WTC11 (cell line): ENCODE results near the gene MUC20. TPM values are rescaled to one million over a fixed set of nuclear protein-coding genes. Genes with fewer than 3 reads are reported as not detected.

ENCODE experiments used
- ATAC-seq: fragments of 200-7000 bp; cut with Tn5 transposase; 2 replicates; pipeline ENCODE4 v1.10.0; 2021; ENCODE audit warnings: mild to moderate bottlenecking, moderate library complexity
- CTCF ChIA-PET: fragments of 300-600 bp; sonication (Branson Sonifier 250); formaldehyde crosslinking; loops from one replicate; lab custom pipeline; 2021; ENCODE audit warnings: antibody characterized with exemption; lab: Charles Lee
- POLR2A ChIA-PET: fragments of 350-600 bp; sonication (Branson Sonifier 250); formaldehyde crosslinking; loops from one replicate; lab custom pipeline; 2021; ENCODE audit warnings: antibody characterized with exemption; lab: Charles Lee
- DNase-seq: peaks from one replicate; pipeline ENCODE4 v3.0.0; 2021; ENCODE audit warnings: low spot score
- H3K27ac Mint-ChIP-seq: 2 replicates; pipeline ENCODE4 v1.8.0; 2021; ENCODE audit warnings: mixed read lengths
- H3K27me3 Mint-ChIP-seq: 2 replicates; pipeline ENCODE4 v1.8.0; 2021; ENCODE audit warnings: low read depth, mild to moderate bottlenecking, moderate library complexity, mixed read lengths
- H3K36me3 Mint-ChIP-seq: 2 replicates; pipeline ENCODE4 v1.8.0; 2021; ENCODE audit warnings: mixed read lengths
- H3K4me1 Mint-ChIP-seq: 2 replicates; pipeline ENCODE4 v1.8.0; 2022; ENCODE audit warnings: mixed read lengths
- H3K4me3 Mint-ChIP-seq: 2 replicates; pipeline ENCODE4 v1.8.0; 2021; ENCODE audit warnings: mild to moderate bottlenecking, moderate library complexity, mixed read lengths
- H3K9me3 Mint-ChIP-seq: 2 replicates; pipeline ENCODE4 v1.8.0; 2021; ENCODE audit warnings: mixed read lengths
- AFF4 ChIP-seq: sonication (generic); formaldehyde crosslinking; IDR thresholded peaks from 2 replicates; pipeline ENCODE4 v1.8.1; 2023; ENCODE audit warnings: mild to moderate bottlenecking, missing genetic modification reagents, borderline replicate concordance
- ATF6 ChIP-seq: sonication (generic); formaldehyde crosslinking; IDR thresholded peaks from 2 replicates; pipeline ENCODE4 v1.8.1; 2023; ENCODE audit warnings: mild to moderate bottlenecking, missing genetic modification reagents
- CTCF ChIP-seq: fragments of 200-600 bp; IDR thresholded peaks from 2 replicates; pipeline ENCODE4 v1.8.0; 2022; ENCODE audit warnings: antibody characterized with exemption
- EMX1 ChIP-seq: fragments of 250-450 bp; sonication (Bioruptor Pico); IDR thresholded peaks from 2 replicates; pipeline ENCODE4 v1.8.0; 2021; ENCODE audit warnings: mild to moderate bottlenecking
- HMGXB4 ChIP-seq: sonication (generic); formaldehyde crosslinking; IDR thresholded peaks from 2 replicates; pipeline ENCODE4 v1.8.1; 2023; ENCODE audit warnings: mild to moderate bottlenecking, moderate library complexity, missing genetic modification reagents
- NR2C2 ChIP-seq: sonication (generic); formaldehyde crosslinking; IDR thresholded peaks from 2 replicates; pipeline ENCODE4 v1.8.0; 2022; ENCODE audit warnings: mild to moderate bottlenecking, missing genetic modification reagents
- PREB ChIP-seq: sonication (generic); formaldehyde crosslinking; IDR thresholded peaks from 2 replicates; pipeline ENCODE4 v1.8.1; 2022; ENCODE audit warnings: mild to moderate bottlenecking, missing genetic modification reagents, moderate library complexity, borderline replicate concordance
- ZBTB21 ChIP-seq: sonication (generic); formaldehyde crosslinking; IDR thresholded peaks from 2 replicates; pipeline ENCODE4 v1.8.1; 2023; ENCODE audit warnings: mild to moderate bottlenecking, missing genetic modification reagents, borderline replicate concordance
- ZMAT4 ChIP-seq: fragments of 250-450 bp; sonication (Bioruptor Pico); IDR thresholded peaks from 2 replicates; pipeline ENCODE4 v1.9.0; 2021; ENCODE audit warnings: mild to moderate bottlenecking
- ZNF671 ChIP-seq: fragments of 250-450 bp; sonication (Bioruptor Pico); IDR thresholded peaks from 2 replicates; pipeline ENCODE4 v1.8.0; 2021; ENCODE audit warnings: mild to moderate bottlenecking
- total RNA-seq: library from RNA; stranded (reverse); gene quantifications from 3 replicates; pipeline ENCODE4 v1.2.3, GENCODE V29; 2021

Gene MUC20
- total RNA-seq, 1 experiment from 2014 or later = 0.77 TPM

- no peak for TF ChIP-seq AFF4 (CRISPR knock-in tag)
- TF ChIP-seq ATF6 (CRISPR knock-in tag) = no peak
- TF ChIP-seq PREB (CRISPR knock-in tag) = no peak
Observed at GRCh38 chr3:195729476-195730251, 8.9 kb downstream of the MUC20 start (continued).

GRCh38 chr3:195731356-195731905 lies 10.7 kb downstream of the MUC20 start:
- Mint-ChIP-seq H3K27me3 (peaks cover 7% of the 10 kb centered on the region), H3K36me3 (no peaks in the 10 kb centered on the region), H3K27ac (no peak overlapping the region), H3K9me3 (no peaks in the 10 kb centered on the region), H3K4me3 (no peak overlapping the region), H3K4me1 (no peaks in the 10 kb centered on the region)
- ChIA-PET POLR2A (no interaction called here), CTCF (no interaction called here)
- TF ChIP-seq EMX1 (CRISPR knock-in tag) (no peak), CTCF (no peak), ZBTB21 (CRISPR knock-in tag) (no peak), ZMAT4 (CRISPR knock-in tag) (no peak), NR2C2 (no peak), ZNF671 (CRISPR knock-in tag) (no peak), HMGXB4 (CRISPR knock-in tag) (no peak)
- no peak for ATAC-seq
- no peak for DNase-seq
